ENCODE results near the gene GRIA1. TPM values are rescaled to one million over a fixed set of nuclear protein-coding genes. Genes with fewer than 3 reads are reported as not detected.
A peak's percentile ranks its signal among the peaks of the same experiment; 100 is the strongest.

The GRIA1 gene
- total RNA-seq (2021; ENCODE audit: unreplicated experiment) (not detected), Bru-seq, nascent RNA (not detected), BruChase-seq, experiment 1, labeled RNA remaining after a 2-hour chase (percentile 0 among the genes with signal in this experiment), BruChase-seq, experiment 2, labeled RNA remaining after a 6-hour chase (percentile 0 among the genes with signal in this experiment)
- not detected for polyA plus RNA-seq (2012; ENCODE audit: insufficient read length)
- long read RNA-seq = 0 reads

GRCh38 chr5:153490118-153491037 lies at the start of gene GRIA1:
GRIA1 (plus strand) TSS chr5:153490670.
- ChIA-PET CTCF (no interaction called here), POLR2A (no interaction called here)
- no peaks in the 10 kb centered on the region for H3K36me3 ChIP-seq (ENCODE audit: control insufficient read depth, insufficient read depth, low read length)
- no peak within 1 kb of the TSS for H3K27ac ChIP-seq (ENCODE audit: low read length)
- DNase-seq (ENCODE audit: low read depth, low spot score) (no peak), ATAC-seq (no peak)
- no peaks in the 10 kb centered on the region for H3K4me1 ChIP-seq (ENCODE audit: control insufficient read depth, insufficient read depth, low read length)
- no peak within 1 kb of the TSS for H3K4me3 ChIP-seq (ENCODE audit: low read depth in 2 of 2, low read length in 2 of 2)
- no TSS peak for BruUV-seq (replicated peaks)
- peaks cover 2% of the 10 kb centered on the region; the same call in 1 of the 2 replicates for H3K27me3 ChIP-seq (ENCODE audit: control insufficient read depth, insufficient read depth, low read length)
- TF ChIP-seq SIN3A (IDR thresholded peaks at IDR 0.05; ENCODE audit: borderline replicate concordance, insufficient read depth, low read depth, low read length) (no peak), REST (IDR thresholded peaks at IDR 0.05; ENCODE audit: insufficient read depth in 1 of 2, low read depth in 2 of 2, low read length in 1 of 2) (no peak), POLR2AphosphoS5 (IDR thresholded peaks at IDR 0.05; ENCODE audit: low read depth, low read length) (no peak), CTCF (IDR thresholded peaks at IDR 0.05) (no peak), TCF7L2 (IDR thresholded peaks at IDR 0.05; ENCODE audit: low read depth, low read length) (no peak)
- in situ Hi-C loops (cut with HindIII; ENCODE audit: low pct_unique_long_range_greater_than_20kb, low sequenced_read_pairs) = no loop called here
- no peaks in the 10 kb centered on the region for H3K9me3 ChIP-seq (ENCODE audit: control insufficient read depth, insufficient read depth, low read depth, low read length)
- intact Hi-C loops (cut with micrococcal nuclease; ENCODE audit: unreplicated experiment) = no loop called here

- Histone ChIP-seq H3K27ac (ENCODE audit: low read length) (no peak overlapping the region), H3K4me3 (ENCODE audit: low read depth in 2 of 2, low read length in 2 of 2) (no peak overlapping the region), H3K27me3 (ENCODE audit: control insufficient read depth, insufficient read depth, low read length) (no peaks in the 10 kb centered on the region), H3K36me3 (ENCODE audit: control insufficient read depth, insufficient read depth, low read length) (no peaks in the 10 kb centered on the region), H3K9me3 (ENCODE audit: control insufficient read depth, insufficient read depth, low read depth, low read length) (no peaks in the 10 kb centered on the region), H3K4me1 (ENCODE audit: control insufficient read depth, insufficient read depth, low read length) (no peaks in the 10 kb centered on the region)
- ChIA-PET POLR2A (interaction anchor here (0.6 kb wide), 1 partner anchor 629 kb away, joined by 3 read pairs; no protein-coding TSS in a partner anchor), CTCF (no interaction called here)
- intact Hi-C loops (cut with micrococcal nuclease; ENCODE audit: unreplicated experiment) = no loop called here
- BruUV-seq (replicated peaks) = no TSS peak
- in situ Hi-C loops (cut with HindIII; ENCODE audit: low pct_unique_long_range_greater_than_20kb, low sequenced_read_pairs) = no loop called here
- no peak for DNase-seq (ENCODE audit: low read depth, low spot score)
- ATAC-seq = no peak
- TF ChIP-seq POLR2AphosphoS5 (IDR thresholded peaks at IDR 0.05; ENCODE audit: low read depth, low read length) = no peak
- TF ChIP-seq REST (IDR thresholded peaks at IDR 0.05; ENCODE audit: insufficient read depth in 1 of 2, low read depth in 2 of 2, low read length in 1 of 2) = no peak
- no peak for TF ChIP-seq CTCF (IDR thresholded peaks at IDR 0.05)
- no peak for TF ChIP-seq TCF7L2 (IDR thresholded peaks at IDR 0.05; ENCODE audit: low read depth, low read length)
- no peak for TF ChIP-seq SIN3A (IDR thresholded peaks at IDR 0.05; ENCODE audit: borderline replicate concordance, insufficient read depth, low read depth, low read length)
These were observed 44.4 kb upstream of the GRIA1 start for GRCh38 chr5:153445875-153446579.
